H1 (cell line): ENCODE data around the gene CHST8. TPM values are rescaled to one million over a fixed set of nuclear protein-coding genes. Genes with fewer than 3 reads are reported as not detected.

Source experiments
- CHD1 ChIP-seq: IDR thresholded peaks from 2 replicates; pipeline ENCODE4 v1.6.1; 2012; ENCODE audit warnings: low read depth, low read length, improper control_type of control experiment
- EZH2 ChIP-seq: fragments of 200-600 bp; sonication (generic); IDR thresholded peaks from 2 replicates; pipeline ENCODE4 v1.7.1; 2012; ENCODE audit warnings: low read depth, mild to moderate bottlenecking, moderate library complexity, low read length, inconsistent platforms; ENCODE audit not compliant: severe bottlenecking
- GTF2F1 ChIP-seq: IDR thresholded peaks from 2 replicates; pipeline ENCODE4 v1.6.1; 2012; ENCODE audit warnings: low read depth, low read length, improper control_type of control experiment, borderline replicate concordance
- HDAC6 ChIP-seq: IDR thresholded peaks from one replicate; pipeline ENCODE4 v1.7.1; 2012; ENCODE audit warnings: low read depth, mild to moderate bottlenecking, inconsistent platforms, low read length, moderate library complexity
- JUN ChIP-seq: IDR thresholded peaks from 2 replicates; pipeline ENCODE4 v1.6.1; 2011; ENCODE audit warnings: low read depth, mild to moderate bottlenecking, improper control_type of control experiment, low read length
- RNF2 ChIP-seq: fragments of 200-900, 300-1000 bp; sonication (generic); IDR thresholded peaks from 2 replicates; pipeline ENCODE4 v1.7.1; 2016; ENCODE audit warnings: borderline replicate concordance, low read depth, mild to moderate bottlenecking, antibody characterized with exemption, low read length; ENCODE audit not compliant: poor library complexity, severe bottlenecking; ENCODE audit errors: missing control alignments
- TEAD4 ChIP-seq: IDR thresholded peaks from 2 replicates; pipeline ENCODE4 v1.6.1; 2012; ENCODE audit warnings: low read depth, low read length, inconsistent platforms, mixed read lengths
- YY1 ChIP-seq: IDR thresholded peaks from 2 replicates; pipeline ENCODE4 v1.6.1; 2011; ENCODE audit warnings: low read depth, mild to moderate bottlenecking, low read length
- polyA plus RNA-seq, 7 experiments: library from polyadenylated mRNA; depleted of rRNA in 3 of 7; stranded (reverse) in 5 of 7; unstranded in 2 of 7; fragments of >200 nt in 5 of 7; fragments of 200-250 nt in 2 of 7; gene quantifications; 1 replicate in 5 of 7; 2 replicates in 1 of 7; 4 replicates in 1 of 7; pipeline versions ENCODE4 v1.2.1 to v1.2.3, GENCODE V29; 2011 to 2013; ENCODE audit warnings: missing spikeins in 2 of 7, mixed read lengths in 2 of 7
- total RNA-seq: library from RNA; stranded (reverse); fragmentation: NEBNext Ultra II Directional; extraction: Animal tissue kit (Norgen Biotek cat#: 25700); gene quantifications from 2 replicates; pipeline ENCODE4 v1.2.1, GENCODE V29; 2021
- TF ChIP-seq, protein P1 (sequence below): fragments of 300-600 bp; sonication (generic); IDR thresholded peaks from 2 replicates; pipeline ENCODE4 v1.7.1; 2012; ENCODE audit warnings: low read length, moderate library complexity, mild to moderate bottlenecking, inconsistent platforms; ENCODE audit not compliant: insufficient replicate concordance
- TF ChIP-seq, protein P2 (sequence below): IDR thresholded peaks from 2 replicates; pipeline ENCODE4 v1.6.1; 2012; ENCODE audit warnings: inconsistent platforms

The CHST8 gene
- total and polyA plus RNA-seq, 2 of the 8 experiments (the other 6 are each of a cell fraction or from before 2014, with no cell fraction given): 10.8 to 28.2 TPM

DNA sequence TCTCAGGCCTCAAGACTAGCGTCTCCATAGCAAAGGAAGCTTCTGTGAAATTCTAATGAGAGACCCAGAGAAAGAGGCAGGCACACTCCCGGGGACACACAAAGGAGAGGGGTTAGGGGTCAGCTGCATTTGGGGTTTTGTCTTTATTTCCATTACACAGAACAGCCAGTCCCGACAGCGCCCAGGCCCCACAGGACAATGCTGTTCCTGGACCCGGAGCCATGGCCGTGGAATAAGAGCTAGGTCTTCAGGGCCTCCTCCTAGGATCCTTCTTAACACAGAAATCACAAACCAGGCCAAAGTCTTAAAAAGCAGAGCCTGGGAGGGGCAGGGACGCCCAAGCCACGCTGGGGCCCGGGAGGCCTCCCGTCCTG, 197.7 kb downstream of the CHST8 start (continued):
- TF ChIP-seq, protein P1, sequence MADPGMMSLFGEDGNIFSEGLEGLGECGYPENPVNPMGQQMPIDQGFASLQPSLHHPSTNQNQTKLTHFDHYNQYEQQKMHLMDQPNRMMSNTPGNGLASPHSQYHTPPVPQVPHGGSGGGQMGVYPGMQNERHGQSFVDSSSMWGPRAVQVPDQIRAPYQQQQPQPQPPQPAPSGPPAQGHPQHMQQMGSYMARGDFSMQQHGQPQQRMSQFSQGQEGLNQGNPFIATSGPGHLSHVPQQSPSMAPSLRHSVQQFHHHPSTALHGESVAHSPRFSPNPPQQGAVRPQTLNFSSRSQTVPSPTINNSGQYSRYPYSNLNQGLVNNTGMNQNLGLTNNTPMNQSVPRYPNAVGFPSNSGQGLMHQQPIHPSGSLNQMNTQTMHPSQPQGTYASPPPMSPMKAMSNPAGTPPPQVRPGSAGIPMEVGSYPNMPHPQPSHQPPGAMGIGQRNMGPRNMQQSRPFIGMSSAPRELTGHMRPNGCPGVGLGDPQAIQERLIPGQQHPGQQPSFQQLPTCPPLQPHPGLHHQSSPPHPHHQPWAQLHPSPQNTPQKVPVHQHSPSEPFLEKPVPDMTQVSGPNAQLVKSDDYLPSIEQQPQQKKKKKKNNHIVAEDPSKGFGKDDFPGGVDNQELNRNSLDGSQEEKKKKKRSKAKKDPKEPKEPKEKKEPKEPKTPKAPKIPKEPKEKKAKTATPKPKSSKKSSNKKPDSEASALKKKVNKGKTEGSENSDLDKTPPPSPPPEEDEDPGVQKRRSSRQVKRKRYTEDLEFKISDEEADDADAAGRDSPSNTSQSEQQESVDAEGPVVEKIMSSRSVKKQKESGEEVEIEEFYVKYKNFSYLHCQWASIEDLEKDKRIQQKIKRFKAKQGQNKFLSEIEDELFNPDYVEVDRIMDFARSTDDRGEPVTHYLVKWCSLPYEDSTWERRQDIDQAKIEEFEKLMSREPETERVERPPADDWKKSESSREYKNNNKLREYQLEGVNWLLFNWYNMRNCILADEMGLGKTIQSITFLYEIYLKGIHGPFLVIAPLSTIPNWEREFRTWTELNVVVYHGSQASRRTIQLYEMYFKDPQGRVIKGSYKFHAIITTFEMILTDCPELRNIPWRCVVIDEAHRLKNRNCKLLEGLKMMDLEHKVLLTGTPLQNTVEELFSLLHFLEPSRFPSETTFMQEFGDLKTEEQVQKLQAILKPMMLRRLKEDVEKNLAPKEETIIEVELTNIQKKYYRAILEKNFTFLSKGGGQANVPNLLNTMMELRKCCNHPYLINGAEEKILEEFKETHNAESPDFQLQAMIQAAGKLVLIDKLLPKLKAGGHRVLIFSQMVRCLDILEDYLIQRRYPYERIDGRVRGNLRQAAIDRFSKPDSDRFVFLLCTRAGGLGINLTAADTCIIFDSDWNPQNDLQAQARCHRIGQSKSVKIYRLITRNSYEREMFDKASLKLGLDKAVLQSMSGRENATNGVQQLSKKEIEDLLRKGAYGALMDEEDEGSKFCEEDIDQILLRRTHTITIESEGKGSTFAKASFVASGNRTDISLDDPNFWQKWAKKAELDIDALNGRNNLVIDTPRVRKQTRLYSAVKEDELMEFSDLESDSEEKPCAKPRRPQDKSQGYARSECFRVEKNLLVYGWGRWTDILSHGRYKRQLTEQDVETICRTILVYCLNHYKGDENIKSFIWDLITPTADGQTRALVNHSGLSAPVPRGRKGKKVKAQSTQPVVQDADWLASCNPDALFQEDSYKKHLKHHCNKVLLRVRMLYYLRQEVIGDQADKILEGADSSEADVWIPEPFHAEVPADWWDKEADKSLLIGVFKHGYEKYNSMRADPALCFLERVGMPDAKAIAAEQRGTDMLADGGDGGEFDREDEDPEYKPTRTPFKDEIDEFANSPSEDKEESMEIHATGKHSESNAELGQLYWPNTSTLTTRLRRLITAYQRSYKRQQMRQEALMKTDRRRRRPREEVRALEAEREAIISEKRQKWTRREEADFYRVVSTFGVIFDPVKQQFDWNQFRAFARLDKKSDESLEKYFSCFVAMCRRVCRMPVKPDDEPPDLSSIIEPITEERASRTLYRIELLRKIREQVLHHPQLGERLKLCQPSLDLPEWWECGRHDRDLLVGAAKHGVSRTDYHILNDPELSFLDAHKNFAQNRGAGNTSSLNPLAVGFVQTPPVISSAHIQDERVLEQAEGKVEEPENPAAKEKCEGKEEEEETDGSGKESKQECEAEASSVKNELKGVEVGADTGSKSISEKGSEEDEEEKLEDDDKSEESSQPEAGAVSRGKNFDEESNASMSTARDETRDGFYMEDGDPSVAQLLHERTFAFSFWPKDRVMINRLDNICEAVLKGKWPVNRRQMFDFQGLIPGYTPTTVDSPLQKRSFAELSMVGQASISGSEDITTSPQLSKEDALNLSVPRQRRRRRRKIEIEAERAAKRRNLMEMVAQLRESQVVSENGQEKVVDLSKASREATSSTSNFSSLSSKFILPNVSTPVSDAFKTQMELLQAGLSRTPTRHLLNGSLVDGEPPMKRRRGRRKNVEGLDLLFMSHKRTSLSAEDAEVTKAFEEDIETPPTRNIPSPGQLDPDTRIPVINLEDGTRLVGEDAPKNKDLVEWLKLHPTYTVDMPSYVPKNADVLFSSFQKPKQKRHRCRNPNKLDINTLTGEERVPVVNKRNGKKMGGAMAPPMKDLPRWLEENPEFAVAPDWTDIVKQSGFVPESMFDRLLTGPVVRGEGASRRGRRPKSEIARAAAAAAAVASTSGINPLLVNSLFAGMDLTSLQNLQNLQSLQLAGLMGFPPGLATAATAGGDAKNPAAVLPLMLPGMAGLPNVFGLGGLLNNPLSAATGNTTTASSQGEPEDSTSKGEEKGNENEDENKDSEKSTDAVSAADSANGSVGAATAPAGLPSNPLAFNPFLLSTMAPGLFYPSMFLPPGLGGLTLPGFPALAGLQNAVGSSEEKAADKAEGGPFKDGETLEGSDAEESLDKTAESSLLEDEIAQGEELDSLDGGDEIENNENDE: no peak
- TF ChIP-seq HDAC6 (no peak), TEAD4 (no peak), RNF2 (no peak), CHD1 (no peak), JUN (no peak), GTF2F1 (no peak), YY1 (no peak), EZH2 (no peak)
- TF ChIP-seq, protein P2, sequence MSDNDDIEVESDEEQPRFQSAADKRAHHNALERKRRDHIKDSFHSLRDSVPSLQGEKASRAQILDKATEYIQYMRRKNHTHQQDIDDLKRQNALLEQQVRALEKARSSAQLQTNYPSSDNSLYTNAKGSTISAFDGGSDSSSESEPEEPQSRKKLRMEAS: no peak
